CD4-positive, alpha-beta T cell treated with Interleukin-4 for 1 hour (primary cell): ENCODE results near the gene B4GALT2.

Experiments
- DNase-seq, 2 donors: peaks; one replicate each; pipeline ENCODE4 v3.0.0-alpha.2; 2020 to 2022

The B4GALT2 gene

GRCh38 chr1:44032170-44032790 lies 53.3 kb downstream of the B4GALT2 start:
- no peak for DNase-seq

DNA sequence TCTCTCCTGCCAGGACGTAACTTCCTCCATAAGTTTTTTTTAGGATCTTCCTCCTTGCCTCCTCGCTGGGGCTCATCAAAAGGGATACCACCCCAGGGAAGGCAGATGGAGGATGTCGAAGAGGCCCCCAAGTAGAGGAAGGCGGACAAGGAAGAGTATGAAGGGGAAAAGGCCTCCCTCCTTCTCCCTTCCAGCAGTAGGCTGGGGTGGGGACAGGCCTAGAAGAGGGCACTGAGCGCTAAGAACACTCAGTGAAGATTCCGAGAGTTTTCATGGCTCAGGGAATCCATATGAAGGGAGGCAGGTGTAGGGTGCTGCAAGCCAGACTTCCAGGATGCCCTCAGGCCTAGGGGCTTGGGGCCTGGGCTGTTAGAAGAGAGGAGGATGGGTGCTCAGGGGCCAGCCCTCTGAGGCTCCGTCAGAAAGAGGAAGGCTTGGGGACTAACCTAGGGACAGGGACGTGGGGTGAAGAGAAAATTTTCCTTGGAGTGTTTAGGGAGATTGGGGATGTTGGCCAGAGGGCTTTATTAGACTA lies 54.1 kb downstream of the B4GALT2 start:
- no peak for DNase-seq

DNA sequence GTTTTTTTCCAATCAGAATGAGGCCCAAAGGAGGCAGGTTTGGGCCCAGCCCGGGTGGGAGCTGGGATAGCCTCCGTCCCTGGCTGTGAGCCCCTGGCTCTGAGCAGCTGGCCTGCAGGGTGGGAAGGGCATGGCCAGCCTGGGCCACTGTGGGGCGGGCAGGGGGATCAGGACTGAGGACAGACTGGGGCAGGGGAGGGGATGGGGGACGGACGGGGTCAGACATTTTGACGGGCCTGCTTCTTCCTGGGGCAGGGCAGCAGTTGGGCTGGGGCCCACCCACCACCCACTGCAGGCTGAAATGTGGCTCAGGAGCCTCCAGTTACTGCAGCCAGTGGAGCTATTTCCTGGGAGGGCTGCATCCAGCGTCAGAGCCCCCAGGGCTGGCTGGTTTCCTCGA lies 54.7 kb downstream of the B4GALT2 start:
- no peak for DNase-seq

GRCh38 chr1:44034423-44034822 lies 55.4 kb downstream of the B4GALT2 start:
- DNase-seq = no peak

GRCh38 chr1:44034976-44035716 lies 56.1 kb downstream of the B4GALT2 start:
- DNase-seq = no peak

DNA sequence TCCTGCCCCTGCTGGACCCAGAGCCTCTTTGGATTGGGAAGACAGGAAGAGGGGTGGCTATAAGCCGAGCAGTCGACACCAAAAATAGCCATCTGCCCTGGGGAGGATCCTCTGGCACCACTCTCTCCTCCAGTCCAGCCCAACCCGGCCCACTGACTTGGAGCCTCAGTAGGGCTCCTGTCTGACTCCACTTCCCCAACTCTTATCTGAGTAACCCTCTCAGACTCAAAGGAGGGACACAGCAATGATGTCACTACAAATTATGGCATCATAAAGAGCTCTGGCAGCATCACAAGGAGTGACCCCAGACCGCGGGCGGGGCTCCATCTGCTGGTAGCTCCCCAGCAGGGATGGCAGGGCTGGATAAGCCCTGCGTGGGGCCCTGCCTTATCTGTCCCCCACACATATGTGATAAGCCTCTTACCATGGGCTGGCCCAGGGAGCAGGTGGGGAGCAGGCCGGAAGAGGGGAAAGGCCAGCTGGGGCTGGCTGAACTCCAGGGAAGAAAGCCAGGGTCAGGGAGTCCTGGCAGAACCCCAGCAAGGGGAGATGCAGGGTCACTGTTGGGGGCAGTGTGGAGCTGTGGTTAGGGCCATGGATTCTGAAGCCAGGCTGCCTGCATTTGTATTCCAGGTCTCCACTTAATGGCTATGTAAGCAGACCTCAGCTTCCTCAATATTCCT lies 56.9 kb downstream of the B4GALT2 start:
- DNase-seq = no peak

GRCh38 chr1:44036409-44037139 lies 57.6 kb downstream of the B4GALT2 start:
- peak; percentile 67 to 72 for DNase-seq

DNA sequence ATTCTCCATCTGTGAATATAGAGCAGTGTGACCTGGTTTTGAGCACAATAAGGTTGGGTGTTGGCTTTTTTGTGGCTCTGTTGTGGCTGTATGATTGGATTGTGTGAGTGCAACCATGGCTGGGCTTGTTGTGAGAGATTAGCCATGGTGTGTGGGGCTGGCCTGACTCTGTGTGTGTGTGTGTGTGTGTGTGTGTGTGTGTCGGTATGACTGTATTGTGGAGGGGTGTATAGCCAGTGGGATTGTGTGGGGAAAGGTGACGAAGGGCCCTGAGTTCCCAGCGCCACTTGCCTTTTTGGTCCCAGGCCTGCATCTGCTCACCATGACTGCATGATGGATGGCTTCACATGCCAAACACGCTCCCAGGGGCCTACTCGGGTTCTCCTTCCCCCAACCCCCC lies 58.1 kb downstream of the B4GALT2 start:
- DNase-seq = no peak

DNA sequence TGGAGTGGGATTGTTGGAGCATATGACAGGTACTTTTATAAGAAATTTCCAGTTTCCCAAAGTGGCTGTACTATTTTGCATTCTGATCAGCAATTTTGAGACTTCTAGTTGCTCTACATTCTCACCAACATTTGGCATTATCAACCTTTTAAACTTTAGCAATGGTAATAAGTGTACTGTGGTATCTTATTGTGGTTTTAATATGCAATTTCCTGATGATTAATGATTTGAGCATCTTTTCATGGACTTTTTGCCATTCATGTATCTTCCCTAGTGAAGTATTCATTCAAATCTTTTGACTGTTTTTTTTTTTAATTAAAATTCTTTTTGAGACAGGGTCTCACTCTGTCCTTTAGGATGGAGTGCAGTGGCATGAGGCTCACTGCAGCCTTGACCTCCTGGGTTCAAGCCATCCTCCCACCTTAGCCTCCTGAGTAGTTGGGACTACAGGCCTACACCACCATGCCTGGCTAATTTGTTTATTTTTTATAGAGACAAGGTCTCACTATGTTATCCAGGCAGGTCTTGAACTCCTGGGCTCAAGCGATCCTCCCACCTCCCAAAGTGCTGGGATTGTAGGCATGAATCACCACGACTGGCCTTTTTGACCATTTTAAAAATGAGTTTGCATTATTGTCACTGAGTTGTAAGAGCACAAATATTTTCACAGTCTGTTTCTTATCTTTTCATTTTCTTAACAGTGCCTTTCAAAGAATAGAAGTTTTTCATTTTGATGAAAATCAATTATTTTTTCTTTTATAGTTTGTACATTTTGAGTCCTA lies 60.1 kb downstream of the B4GALT2 start:
- DNase-seq = no peak

DNA sequence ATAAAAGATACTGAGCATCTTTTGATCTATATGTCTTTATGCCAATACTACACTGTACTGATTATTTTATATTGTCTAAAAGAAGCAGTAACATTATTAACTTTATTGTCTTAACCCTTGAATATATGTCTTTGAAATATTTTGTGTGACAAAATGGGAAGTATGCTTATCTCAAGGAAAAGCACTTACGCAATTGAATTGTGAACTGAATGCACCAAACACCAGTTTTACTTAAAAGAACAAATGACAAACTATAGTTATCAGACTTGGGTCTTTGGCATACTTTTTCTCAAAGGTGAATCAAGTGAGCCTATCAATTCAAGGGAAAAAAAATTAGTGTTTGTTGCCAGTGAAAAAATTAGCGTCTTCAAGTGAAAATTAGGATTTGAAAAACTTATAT lies 61.4 kb downstream of the B4GALT2 start:
- DNase-seq = no peak
